Sciatic nerve (tissue), 2 donors: ENCODE results near the gene AGRN. TPM values are rescaled to one million over a fixed set of nuclear protein-coding genes. Genes with fewer than 3 reads are reported as not detected.
"Not testable (repeated sequence)": the region's sequence is repeated elsewhere in the genome, so short reads cannot be mapped to it uniquely, and the experiment has no call there.

Experiments used
- ATAC-seq: fragments of 200-7000 bp; cut with Tn5 transposase; one replicate; pipeline ENCODE4 v1.9.1; 2020; ENCODE audit warnings: mild to moderate bottlenecking, moderate library complexity
- DNase-seq: peaks from one replicate; pipeline ENCODE4 v3.0.0-alpha.2; 2020; ENCODE audit warnings: low spot score
- intact Hi-C: fragments of 100-400 bp; cut with DNase I; formaldehyde crosslinking; loops from one replicate; pipeline ENCODE4 v1.14.2; 2022
- total RNA-seq: library from RNA; stranded (reverse); fragmentation: NEBNext Ultra II Directional; extraction: Animal tissue kit (Norgen Biotek cat#: 25700); gene quantifications from one replicate; pipeline ENCODE4 v1.2.1, GENCODE V29; 2021
- donor health status: DM: no; HTN: no; CAD: no.
- donor health status: DM: no; HTN: no; CAD: no.

Gene AGRN
- total RNA-seq, 1 donor from 2014 or later: 22.0 TPM

DNA sequence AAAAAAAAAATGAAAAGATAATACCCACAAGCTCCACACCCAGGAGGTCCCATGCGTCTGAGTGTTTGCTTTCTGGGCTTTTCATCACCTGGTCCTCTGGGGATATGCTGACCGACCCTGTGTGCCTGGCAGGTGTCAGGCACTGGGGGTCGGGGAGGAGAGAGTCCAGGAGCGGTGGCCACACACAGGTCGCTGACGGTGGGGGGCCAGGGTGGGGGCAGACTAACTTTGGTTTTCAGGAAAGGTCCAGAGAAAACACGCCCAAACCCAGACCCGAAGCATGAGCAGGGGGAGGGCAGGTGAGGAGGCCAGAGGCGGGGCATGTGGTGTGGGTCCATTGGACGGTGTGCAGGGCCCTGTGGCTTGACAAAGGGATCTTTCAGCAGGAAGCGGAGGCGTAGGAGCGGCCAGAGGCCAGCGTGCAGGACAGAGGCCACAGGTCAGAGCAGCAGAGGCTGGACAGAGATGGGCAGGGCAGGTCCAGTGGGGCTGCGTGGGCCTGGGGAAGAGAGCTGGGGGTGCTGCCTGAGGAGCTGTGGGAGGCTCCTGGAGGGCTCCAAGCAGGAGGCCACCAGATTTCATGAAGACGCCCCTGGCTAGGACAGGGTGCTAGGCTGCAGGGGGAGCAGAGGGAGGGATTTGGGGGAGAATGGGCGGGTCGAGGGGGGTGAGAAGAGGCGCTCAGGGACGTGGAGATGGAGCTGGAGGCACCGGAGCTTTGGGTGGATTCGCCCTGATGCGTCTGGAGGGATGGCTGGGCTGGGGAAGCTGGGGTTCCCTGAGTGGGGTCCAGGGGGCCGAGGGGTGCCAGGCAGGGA is 38.4 kb downstream of the AGRN start:
- intact Hi-C loops: no loop called here
- DNase-seq (no peak), ATAC-seq (peak; percentile 4)

DNA sequence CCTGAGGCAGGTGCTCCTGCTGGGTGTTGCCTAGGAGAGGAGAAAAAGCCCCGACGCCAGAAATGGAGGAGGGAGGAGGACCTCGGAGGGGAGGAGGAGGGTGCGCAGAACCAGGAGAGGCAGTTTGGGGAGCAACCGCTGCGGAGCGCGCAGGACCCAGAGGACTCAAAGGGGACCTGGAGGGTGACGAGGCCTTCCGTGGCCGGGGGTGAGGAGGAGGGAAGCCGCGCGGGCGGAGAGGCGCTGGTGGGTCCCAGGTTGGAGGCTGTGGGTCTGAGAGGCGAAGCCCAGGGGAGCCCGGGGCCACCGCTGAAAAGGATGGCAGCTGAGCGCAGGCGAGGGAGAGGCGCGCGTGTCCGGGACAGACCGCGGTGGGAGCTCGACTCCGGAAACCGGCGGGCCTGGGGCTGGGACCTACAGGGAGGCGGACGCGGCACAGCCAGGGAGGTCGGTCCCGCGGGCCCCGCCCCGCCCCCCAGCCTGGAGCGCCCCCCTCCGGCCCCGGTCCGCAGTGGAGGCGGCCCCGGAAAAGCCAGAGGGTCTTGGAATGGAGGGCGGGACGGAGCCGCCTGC is 39.1 kb downstream of the AGRN start:
- intact Hi-C loops: no loop called here
- ATAC-seq (peak; percentile 7), DNase-seq (no peak)

DNA sequence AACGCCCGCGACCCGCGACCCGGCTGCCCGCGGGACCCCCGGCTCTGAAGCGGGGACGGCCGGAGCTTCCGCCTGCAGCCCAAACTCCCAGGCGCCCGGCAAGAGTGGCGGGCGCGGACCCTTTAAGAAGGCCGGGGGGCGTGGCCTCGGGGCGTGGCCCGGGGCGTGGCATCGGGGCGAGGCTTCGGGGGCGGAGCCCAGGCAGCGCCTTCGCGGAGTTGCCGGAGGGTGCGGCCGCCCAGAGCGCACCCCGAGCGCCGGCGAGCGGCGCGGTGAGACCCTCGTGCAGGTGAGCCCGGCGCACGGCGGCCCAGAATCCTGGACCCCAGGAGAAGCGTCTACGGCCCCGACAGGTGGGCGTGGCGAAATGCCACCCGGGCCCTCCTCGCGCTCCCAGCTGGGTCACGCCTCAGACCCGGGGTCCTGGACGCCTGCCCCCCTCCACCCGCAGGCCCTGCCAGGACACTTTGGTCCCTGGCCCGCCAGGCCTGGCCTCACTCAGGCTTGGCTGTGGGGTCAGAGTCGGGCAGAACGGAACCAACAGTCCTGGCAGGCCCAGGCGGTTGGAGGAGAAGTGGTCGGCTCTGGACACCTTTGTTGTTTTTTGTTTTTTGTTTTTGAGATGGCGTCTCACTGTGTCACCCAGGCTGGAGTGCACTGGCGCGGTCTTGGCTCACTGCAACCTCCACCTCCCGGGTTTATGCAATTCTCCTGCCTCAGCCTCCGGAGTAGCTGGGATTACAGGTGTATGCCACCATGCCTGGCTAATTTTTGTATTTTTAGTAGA is 39.8 kb downstream of the AGRN start:
- intact Hi-C loops: loop anchor here (5.0 kb wide), 1 partner anchor 77 kb away; the partner anchor contains the start of gene PERM1
- ATAC-seq (peak; percentile 79), DNase-seq (peak; percentile 90)

DNA sequence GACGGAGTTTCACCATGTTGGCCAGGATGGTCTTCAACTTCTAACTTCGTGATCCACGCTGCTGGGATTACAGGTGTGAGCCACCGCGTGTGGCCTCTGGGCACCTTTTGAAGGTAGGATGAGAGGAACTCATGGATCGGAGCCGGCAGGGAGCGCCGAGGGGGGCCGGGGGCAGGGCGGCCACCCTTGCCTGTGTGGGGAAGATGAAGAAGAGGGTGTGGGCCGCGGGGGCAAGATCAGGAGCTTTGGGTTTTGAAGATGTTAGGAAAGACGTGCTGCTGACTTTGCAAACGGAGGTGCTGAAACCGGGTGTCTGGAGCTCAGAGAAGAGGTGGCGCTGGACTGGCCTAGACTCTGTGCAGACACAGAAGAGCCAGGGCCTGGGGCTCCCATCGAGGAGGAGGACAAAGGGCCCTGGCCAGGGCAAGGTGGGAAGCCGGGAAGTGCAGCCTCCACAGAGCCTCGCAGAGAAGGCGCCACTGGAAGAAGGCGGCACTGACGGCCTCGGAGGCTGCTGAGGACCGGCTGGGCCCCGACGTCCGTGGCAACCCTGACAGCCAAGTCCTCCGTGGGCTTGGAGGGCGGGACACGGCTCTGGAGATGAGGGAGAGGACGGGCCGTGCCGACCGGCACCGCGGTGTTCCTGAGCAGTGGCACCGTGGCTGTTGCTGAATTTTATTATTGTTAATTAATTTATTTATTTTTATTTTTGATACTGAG is 40.5 kb downstream of the AGRN start:
- intact Hi-C loops: loop anchor here (5.0 kb wide), 1 partner anchor 78 kb away; the partner anchor contains the start of gene PERM1
- DNase-seq: no peak
- no peak for ATAC-seq

DNA sequence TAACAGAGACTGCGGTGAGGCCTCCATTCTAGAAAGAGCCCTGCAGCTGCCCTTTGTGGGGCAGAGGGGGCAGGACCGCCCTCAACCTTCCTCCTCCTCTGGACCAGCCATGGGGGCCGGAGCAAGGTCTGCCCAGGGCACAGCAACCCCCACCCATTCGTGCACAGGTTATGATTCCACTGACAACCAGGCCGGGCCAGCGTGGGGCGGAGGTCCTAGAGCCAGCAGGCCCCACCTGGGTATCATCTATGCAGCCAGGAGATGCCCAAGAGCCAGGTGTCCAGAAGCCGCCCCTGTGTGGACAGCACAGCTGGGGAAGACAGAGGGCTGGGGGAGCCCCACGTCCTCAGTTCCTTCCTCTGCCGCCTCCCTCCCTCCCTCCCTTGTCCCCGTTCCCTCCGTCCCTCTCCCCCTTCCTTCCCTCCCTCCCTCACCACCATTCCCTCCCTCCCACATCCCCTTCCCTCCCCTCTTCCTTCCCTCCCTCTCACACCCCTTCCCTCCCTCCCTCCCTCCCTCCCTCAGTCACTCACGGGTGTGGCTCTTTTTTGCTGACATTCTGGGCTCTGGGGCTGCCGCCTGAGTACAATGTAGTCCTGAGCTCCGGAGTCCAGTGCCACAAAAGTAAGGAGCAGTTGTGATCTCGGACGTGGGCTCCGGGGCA is 41.9 kb downstream of the AGRN start:
- DNase-seq (no peak), ATAC-seq (no peak)
- intact Hi-C loops: loop anchor here (5.0 kb wide), 1 partner anchor 80 kb away; the partner anchor contains the start of gene PERM1

DNA sequence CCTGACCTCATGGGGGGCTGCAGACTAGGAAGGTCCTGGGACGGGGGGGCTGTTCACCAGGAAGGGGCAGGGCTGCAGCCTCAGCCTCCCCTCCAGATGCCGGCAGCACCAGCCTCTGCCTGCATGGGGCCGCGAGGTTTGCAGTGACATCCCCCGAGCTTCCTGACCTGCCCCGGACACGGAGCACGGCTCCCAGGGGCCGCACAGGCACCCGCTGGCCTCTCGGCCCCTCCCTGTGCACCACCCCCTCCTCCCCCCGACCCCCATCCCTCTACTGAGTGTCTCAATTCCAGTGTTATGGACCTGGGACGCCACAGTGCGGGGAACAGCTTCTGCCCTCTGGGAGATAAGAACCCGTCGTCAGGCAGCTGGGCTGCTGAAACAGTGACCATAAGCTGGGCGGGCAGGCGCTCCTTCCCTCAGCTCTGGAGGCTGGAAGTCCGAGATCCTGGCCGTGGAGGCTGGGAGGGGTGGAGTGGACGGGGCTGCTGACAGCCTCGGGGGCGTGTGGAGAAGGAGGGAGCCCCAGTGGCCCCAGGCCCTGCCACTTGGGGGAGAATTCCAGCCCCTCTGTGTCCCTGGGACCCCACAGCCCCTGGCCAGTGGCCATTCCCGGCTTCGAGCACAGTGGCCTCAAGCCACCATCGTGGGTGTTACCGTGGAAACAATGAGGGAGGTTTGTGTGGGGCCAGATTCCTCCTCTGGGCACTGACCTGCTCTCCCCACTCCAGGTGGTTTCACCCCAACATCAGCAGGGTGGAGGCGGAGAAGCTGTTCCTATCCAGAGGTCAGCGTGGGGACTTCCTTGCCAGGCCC is 42.6 kb downstream of the AGRN start:
- intact Hi-C loops: loop anchor here (5.0 kb wide), 1 partner anchor 80 kb away; the partner anchor contains the start of gene PERM1
- ATAC-seq (no peak), DNase-seq (no peak)

DNA sequence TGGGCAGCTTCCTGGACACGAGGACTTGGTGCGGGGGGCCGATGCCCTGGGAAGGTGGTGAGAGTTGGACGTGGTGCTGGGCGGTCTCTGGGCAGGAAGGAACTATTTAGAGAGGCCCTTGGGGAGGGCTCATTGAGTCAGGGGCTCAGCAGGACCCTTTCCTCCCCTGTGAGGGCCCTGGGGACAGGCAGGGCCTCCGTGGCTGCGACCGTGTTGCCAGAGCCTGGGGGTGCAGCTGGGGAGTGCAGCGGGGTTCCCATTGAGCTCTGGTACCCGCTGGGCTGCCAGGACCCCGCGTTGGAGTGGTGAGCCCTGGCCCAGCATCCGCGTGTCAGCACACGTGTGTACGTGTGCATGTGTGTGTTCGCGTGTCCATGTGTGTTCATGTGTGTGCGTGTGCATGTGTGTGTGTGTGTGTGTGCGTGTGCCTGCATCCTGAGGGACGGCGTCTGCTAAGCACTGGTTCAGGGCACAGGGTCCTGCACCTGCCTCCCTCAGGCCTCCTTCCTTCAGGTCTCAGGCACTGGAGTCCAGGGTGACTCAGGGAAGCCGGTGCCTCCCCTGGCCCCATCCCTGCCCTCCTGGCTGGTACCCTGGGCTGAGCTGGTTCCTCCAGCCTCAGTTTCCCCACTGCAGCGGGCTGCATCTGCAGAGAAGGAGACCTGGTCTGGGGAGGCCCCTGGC is 43.5 kb downstream of the AGRN start:
- DNase-seq (no peak), ATAC-seq (no peak)
- intact Hi-C loops: loop anchor here (5.0 kb wide), 1 partner anchor 81 kb away; the partner anchor contains the start of gene PERM1

DNA sequence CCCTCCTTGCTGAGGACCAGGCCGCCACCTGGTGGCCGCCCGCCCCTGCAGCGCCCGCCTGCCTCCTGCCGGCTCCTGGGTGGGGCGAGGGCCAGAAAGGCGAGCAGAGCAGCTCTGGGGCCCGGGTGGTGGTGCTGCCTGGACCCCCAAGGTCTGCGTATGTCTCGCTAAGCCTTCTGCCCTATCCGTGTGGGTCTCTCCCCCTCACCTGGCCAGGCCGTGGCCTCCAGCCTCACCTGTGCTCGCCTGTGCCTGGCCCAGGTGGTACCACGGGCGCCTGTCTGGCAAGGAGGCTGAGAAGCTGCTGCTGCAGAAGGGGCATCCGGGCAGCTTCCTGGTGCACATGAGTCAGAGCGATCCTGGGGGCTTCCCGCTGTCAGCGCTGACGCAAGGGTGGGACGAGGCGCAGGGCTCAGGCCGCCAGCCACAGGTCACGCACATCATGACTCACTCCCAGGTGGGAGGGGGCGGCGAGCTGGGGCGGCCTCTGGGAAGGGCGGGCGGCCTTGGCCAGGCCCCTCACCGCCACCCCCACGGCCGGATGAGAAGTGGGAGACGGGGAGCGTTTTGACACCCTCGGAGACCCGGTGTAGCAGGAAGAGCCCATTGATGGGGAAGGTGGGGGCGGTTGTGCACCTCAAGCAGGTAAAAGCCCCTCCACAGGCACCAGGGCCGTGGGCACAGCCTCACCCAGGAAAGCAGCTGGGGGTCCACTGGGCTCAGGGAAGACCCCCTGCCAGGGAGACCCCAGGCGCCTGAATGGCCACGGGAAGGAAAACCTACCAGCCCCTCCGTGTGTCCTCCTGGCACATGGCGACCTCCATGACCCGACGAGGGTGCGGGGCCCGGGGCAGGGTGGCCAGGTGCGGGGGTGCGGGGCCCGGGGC is 44.3 kb downstream of the AGRN start:
- DNase-seq (no peak), ATAC-seq (peak; percentile 60)
- intact Hi-C loops: loop anchor here (5.0 kb wide), 1 partner anchor 82 kb away; the partner anchor contains the start of gene PERM1

DNA sequence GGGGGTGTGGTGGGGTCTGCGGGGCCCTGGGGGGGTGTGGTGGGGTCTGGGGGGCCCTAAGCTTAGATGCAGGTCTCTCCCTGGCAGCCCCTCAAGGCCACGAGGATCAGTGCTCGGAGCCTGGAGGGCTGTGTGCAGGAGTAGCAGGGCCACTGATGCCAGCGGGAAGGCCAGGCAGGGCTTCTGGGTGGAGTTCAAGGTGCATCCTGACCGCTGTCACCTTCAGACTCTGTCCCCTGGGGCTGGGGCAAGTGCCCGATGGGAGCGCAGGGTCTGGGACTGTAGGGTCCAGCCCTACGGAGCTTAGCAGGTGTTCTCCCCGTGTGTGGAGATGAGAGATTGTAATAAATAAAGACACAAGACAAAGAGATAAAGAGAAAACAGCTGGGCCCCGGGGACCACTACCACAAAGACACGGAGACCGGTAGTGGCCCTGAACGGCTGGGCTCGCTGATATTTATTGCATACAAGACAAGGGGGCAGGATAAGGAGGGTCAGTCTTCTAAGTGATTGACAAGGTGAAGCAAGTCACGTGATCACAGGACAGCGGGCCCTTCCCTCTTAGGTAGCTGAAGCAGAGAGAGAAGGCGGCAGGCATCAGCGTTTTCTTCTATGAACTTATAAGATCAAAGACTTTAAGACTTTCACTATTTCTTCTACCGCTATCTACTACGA is 45.5 kb downstream of the AGRN start:
- intact Hi-C loops: no loop called here
- DNase-seq (no peak), ATAC-seq (no peak)

DNA sequence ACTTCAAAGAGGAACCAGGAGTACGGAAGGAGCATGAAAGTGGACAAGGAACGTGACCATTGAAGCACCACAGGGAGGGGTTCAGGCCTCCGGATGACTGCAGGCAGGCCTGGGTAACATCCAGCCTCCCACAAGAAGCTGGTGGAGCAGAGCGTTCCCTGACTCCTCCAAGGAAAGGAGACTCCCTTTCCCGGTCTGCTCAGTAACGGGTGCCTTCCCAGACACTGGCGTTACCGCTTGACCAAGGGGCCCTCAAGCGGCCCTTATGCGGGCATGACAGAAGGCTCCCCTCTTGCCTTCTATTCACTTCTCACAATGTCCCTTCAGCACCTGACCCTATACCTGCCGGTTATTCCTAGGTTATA is 46.0 kb downstream of the AGRN start:
- ATAC-seq, DNase-seq, intact Hi-C loops: not testable (repeated sequence)

DNA sequence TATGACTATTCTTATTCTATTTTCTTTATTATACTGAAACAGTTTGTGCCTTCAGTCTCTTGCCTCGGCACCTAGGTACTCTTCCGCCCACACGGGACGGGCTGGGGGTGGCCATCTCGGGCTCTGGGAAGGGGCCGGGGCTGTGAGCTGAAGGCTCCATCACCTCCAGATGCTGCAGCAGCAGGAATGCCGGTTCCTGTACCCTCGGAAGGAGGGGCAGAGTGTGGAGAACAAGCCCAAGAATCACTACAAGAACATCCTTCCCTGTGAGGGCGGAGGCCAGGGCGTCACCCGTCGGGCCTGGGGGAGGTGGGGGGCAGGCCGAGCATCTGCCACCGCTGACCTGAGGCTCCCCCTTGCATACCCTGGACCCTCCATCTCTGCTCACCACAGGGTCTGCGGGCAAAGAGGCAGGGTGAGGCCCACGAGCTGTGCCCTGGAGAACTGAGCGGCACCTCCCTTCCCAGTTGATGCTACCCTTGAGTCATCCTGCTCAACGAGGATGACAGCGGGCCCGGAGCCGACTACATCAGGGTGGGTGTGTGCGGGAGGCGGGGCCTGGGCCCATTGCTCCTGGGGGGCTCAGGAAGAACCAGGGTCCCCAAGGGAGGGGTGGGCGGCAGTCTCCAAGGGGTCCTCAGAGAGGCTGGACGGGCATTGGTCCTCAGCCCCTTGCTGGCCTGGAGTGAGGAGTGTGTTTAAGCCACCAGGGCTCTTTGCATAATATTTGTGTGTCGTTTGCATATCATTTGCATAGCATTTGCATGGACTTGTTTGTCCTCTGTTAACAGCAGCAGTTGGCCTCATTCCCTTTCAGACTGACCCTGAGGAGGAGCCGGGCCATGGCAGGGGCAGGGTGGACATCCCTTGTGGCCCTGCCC is 46.7 kb downstream of the AGRN start:
- intact Hi-C loops: no loop called here
- no peak for ATAC-seq
- no peak for DNase-seq

DNA sequence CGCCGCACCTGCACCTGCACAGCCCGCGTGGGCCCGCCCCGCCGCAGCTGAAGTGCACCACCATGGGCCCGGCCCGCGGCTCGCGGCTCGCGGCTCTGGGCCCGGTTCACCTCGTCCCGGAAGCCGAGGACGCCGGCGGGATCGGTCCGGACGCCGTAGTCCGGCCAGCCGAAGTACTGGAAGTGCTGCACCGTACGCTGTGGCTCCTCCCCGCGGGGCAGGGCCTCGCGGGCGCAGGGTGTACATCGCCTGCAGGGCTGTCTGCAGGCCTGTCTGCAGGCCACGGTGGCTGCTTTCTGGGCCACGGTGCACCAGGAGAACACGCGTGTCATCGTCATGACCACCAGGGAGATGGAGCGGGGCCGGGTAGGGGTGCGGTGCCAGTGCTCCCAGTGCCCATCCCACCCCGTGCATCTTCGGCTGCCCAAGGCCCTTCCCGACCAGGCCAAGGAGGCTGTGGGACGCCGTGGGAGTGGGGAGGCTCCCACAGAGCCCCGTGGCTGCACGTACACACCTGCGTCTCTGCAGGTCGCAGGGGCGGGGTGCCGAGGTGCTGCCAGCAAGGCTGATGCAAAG is 47.5 kb downstream of the AGRN start:
- ATAC-seq (no peak), DNase-seq (no peak)
- intact Hi-C loops: no loop called here

DNA sequence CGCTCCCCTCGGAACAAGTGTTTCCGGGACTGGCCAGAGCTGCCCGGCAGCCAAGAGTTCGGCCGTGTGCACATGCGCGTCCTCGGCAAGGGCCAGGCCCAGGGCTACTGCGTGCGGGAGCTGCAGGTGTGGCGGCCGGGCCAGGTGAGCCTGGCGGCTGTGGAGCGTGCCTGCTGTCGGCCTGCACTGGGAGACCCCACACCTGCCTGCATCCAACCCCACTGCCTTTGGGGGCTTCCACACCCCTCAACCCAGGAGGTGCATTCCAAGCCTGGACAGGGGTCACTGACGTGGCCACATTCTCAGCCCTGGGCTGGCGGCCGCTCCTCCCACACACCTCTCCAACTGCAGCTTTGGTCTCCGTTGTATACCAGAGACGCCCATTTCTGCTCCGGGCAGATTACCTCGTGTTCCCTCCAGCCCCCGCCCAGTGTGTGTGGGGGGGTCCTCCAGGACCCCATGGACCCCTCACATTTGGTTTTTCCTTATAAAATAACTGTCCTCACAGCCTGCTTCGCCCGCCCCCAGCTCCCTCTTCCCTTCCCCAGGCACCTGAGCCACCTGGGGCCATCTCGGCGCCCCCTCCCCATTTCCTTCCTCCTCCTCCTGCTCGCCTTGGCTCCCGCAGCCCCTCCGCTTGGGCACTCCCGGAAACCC is 48.1 kb downstream of the AGRN start:
- ATAC-seq (no peak), DNase-seq (no peak)
- intact Hi-C loops: no loop called here

DNA sequence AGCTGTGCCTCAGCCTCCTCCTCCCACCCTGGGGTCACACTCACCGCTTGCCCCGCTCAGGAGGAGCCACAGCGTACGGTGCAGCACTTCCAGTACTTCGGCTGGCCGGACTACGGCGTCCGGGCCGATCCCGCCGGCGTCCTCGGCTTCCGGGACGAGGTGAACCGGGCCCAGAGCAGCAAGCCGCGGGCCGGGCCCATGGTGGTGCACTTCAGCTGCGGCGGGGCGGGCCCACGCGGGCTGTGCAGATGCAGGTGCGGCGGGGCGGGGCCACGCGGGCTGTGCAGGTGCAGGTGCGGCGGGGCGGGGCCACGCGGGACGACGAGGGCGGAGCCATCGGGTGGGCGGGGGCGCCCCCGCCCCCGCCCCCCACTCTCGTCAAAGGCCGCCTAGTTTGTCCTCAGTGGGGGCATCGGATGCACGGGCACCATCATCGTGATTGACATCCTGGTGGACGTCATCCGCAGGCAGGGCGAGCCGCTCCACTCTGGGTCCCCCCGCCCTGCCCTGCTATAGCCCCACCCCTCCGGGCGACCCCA is 48.7 kb downstream of the AGRN start:
- intact Hi-C loops: no loop called here
- no peak for ATAC-seq
- DNase-seq: no peak
